BLaER1 (cell line): ENCODE measurements around the gene TUSC2.
A peak's percentile ranks its signal among the peaks of the same experiment; 100 is the strongest.

Source experiments
- H3K27ac ChIP-seq: shearing (Covaris generic); formaldehyde crosslinking; 2 replicates; pipeline ENCODE4 v1.8.1; 2022
- H3K27me3 ChIP-seq: shearing (Covaris generic); formaldehyde crosslinking; 2 replicates; pipeline ENCODE4 v1.8.1; 2022
- H3K36me3 ChIP-seq: shearing (Covaris generic); formaldehyde crosslinking; 2 replicates; pipeline ENCODE4 v1.8.1; 2022
- H3K4me1 ChIP-seq: shearing (Covaris generic); formaldehyde crosslinking; 2 replicates; pipeline ENCODE4 v1.8.1; 2022
- H3K4me2 ChIP-seq: shearing (Covaris generic); formaldehyde crosslinking; 2 replicates; pipeline ENCODE4 v1.8.1; 2022
- H3K4me3 ChIP-seq: shearing (Covaris generic); formaldehyde crosslinking; 2 replicates; pipeline ENCODE4 v1.8.1; 2022
- H3K9ac ChIP-seq: shearing (Covaris generic); formaldehyde crosslinking; 2 replicates; pipeline ENCODE4 v1.8.1; 2022
- H3K9me3 ChIP-seq: shearing (Covaris generic); formaldehyde crosslinking; 2 replicates; pipeline ENCODE4 v1.8.1; 2022
- H4K20me1 ChIP-seq: shearing (Covaris generic); formaldehyde crosslinking; 2 replicates; pipeline ENCODE4 v1.8.1; 2022
- Cebpa-rat ChIP-seq: shearing (Covaris generic); IDR thresholded peaks from 2 replicates; pipeline ENCODE4 v1.8.1; 2022

The TUSC2 gene

GRCh38 chr3:50297384-50297775 is 30.6 kb downstream of the TUSC2 start:
- H3K4me3 ChIP-seq = no peak overlapping the region
- H4K20me1 ChIP-seq = 0 out of 2 replicates have a peak, but pooled peaks cover 8% of the 10 kb centered on the region
- H3K27me3 ChIP-seq = no peaks in the 10 kb centered on the region
- H3K36me3 ChIP-seq = peaks cover 8% of the 10 kb centered on the region; the same call in 1 of the 2 replicates
- no peak for TF ChIP-seq Cebpa-rat
- peaks cover 32% of the 10 kb centered on the region for H3K4me1 ChIP-seq
- H3K9ac ChIP-seq = no peak overlapping the region
- 0 out of 2 replicates have a peak overlapping the region, but pooled peaks have one; percentile 96 for H3K4me2 ChIP-seq
- no peak overlapping the region for H3K27ac ChIP-seq
- no peaks in the 10 kb centered on the region for H3K9me3 ChIP-seq

GRCh38 chr3:50296721-50297383 is 31.2 kb downstream of the TUSC2 start:
- Histone ChIP-seq H3K4me2 (no peak overlapping the region), H4K20me1 (0 out of 2 replicates have a peak, but pooled peaks cover 8% of the 10 kb centered on the region), H3K9me3 (no peaks in the 10 kb centered on the region), H3K4me3 (no peak overlapping the region), H3K27ac (no peak overlapping the region), H3K27me3 (no peaks in the 10 kb centered on the region), H3K4me1 (peaks cover 32% of the 10 kb centered on the region), H3K36me3 (peaks cover 8% of the 10 kb centered on the region; the same call in 1 of the 2 replicates), H3K9ac (no peak overlapping the region)
- no peak for TF ChIP-seq Cebpa-rat

- no peak overlapping the region for H3K4me3 ChIP-seq
- 0 out of 2 replicates have a peak, but pooled peaks cover 8% of the 10 kb centered on the region for H4K20me1 ChIP-seq
- peaks cover 8% of the 10 kb centered on the region for H3K36me3 ChIP-seq
- no peaks in the 10 kb centered on the region for H3K9me3 ChIP-seq
- no peak overlapping the region for H3K4me2 ChIP-seq
- H3K9ac ChIP-seq = no peak overlapping the region
- peaks cover 39% of the 10 kb centered on the region for H3K4me1 ChIP-seq
- no peak for TF ChIP-seq Cebpa-rat
- no peak overlapping the region for H3K27ac ChIP-seq
- no peaks in the 10 kb centered on the region for H3K27me3 ChIP-seq
These were observed 32.2 kb downstream of the TUSC2 start for GRCh38 chr3:50295553-50296431.

GRCh38 chr3:50294492-50295403 is 33.3 kb downstream of the TUSC2 start:
- no peak for TF ChIP-seq Cebpa-rat
- H3K27me3 ChIP-seq = no peaks in the 10 kb centered on the region
- peaks cover 8% of the 10 kb centered on the region; the same call in 1 of the 2 replicates for H4K20me1 ChIP-seq
- H3K9ac ChIP-seq = no peak overlapping the region
- no peak overlapping the region for H3K27ac ChIP-seq
- H3K4me1 ChIP-seq = peaks cover 37% of the 10 kb centered on the region
- H3K4me2 ChIP-seq = no peak overlapping the region
- H3K4me3 ChIP-seq = no peak overlapping the region
- H3K9me3 ChIP-seq = no peaks in the 10 kb centered on the region
- peaks cover 19% of the 10 kb centered on the region for H3K36me3 ChIP-seq

GRCh38 chr3:50294089-50294488 is 33.9 kb downstream of the TUSC2 start:
- no peaks in the 10 kb centered on the region for H3K27me3 ChIP-seq
- H3K27ac ChIP-seq = no peak overlapping the region
- no peak overlapping the region for H3K4me2 ChIP-seq
- peaks cover 36% of the 10 kb centered on the region for H3K4me1 ChIP-seq
- H3K9ac ChIP-seq = no peak overlapping the region
- peaks cover 25% of the 10 kb centered on the region for H3K36me3 ChIP-seq
- TF ChIP-seq Cebpa-rat = no peak
- H3K9me3 ChIP-seq = no peaks in the 10 kb centered on the region
- peaks cover 8% of the 10 kb centered on the region; the same call in 1 of the 2 replicates for H4K20me1 ChIP-seq
- no peak overlapping the region for H3K4me3 ChIP-seq

- H3K9ac ChIP-seq = peak overlapping the region; percentile 84
- peak overlapping the region; percentile 83 for H3K27ac ChIP-seq
- peaks cover 31% of the 10 kb centered on the region for H3K4me1 ChIP-seq
- H3K9me3 ChIP-seq = no peaks in the 10 kb centered on the region
- H3K4me3 ChIP-seq = peak overlapping the region; percentile 97
- H3K36me3 ChIP-seq = peaks cover 34% of the 10 kb centered on the region
- TF ChIP-seq Cebpa-rat = no peak
- H3K27me3 ChIP-seq = no peaks in the 10 kb centered on the region
- H4K20me1 ChIP-seq = peaks cover 4% of the 10 kb centered on the region; the same call in 1 of the 2 replicates
- peak overlapping the region; percentile 93 for H3K4me2 ChIP-seq
These were observed 34.8 kb downstream of the TUSC2 start for GRCh38 chr3:50293079-50293801.

- Histone ChIP-seq H3K4me1 (peaks cover 24% of the 10 kb centered on the region), H3K4me2 (peak within 1 kb of the TSS; percentile 98), H3K27ac (peak within 1 kb of the TSS; percentile 96), H3K36me3 (peaks cover 42% of the 10 kb centered on the region), H3K27me3 (no peaks in the 10 kb centered on the region), H3K4me3 (peak within 1 kb of the TSS; percentile 97), H3K9me3 (no peaks in the 10 kb centered on the region), H3K9ac (peak within 1 kb of the TSS; percentile 98), H4K20me1 (no peaks in the 10 kb centered on the region; the same call in 1 of the 2 replicates)
- TF ChIP-seq Cebpa-rat = no peak
These were observed 35.6 kb downstream of the TUSC2 start, which contains the start of gene IFRD2 for GRCh38 chr3:50292159-50293078. Gene IFRD2 (minus strand): TSS chr3:50292429. CDS start chr3:50292274, 155 bp downstream.

- Histone ChIP-seq H3K4me3 (no peak overlapping the region), H3K4me2 (peak overlapping the region; percentile 98; the same call in 1 of the 2 replicates), H4K20me1 (peaks cover 5% of the 10 kb centered on the region; the same call in 1 of the 2 replicates), H3K9ac (peak overlapping the region; percentile 98), H3K27ac (no peak overlapping the region), H3K4me1 (peaks cover 24% of the 10 kb centered on the region), H3K27me3 (no peaks in the 10 kb centered on the region), H3K36me3 (peaks cover 56% of the 10 kb centered on the region), H3K9me3 (no peaks in the 10 kb centered on the region)
- TF ChIP-seq Cebpa-rat = no peak
These were observed 37.8 kb downstream of the TUSC2 start for GRCh38 chr3:50290161-50290641.
